HG02642 (cell line): ENCODE measurements around the gene XPR1.

Source experiments
- ATAC-seq: cut with Tn5 transposase; IDR thresholded peaks from one replicate; pipeline ENCODE4 v1.9.1; 2021; ENCODE audit warnings: mild to moderate bottlenecking; ENCODE audit not compliant: unreplicated experiment, poor library complexity

The XPR1 gene

DNA sequence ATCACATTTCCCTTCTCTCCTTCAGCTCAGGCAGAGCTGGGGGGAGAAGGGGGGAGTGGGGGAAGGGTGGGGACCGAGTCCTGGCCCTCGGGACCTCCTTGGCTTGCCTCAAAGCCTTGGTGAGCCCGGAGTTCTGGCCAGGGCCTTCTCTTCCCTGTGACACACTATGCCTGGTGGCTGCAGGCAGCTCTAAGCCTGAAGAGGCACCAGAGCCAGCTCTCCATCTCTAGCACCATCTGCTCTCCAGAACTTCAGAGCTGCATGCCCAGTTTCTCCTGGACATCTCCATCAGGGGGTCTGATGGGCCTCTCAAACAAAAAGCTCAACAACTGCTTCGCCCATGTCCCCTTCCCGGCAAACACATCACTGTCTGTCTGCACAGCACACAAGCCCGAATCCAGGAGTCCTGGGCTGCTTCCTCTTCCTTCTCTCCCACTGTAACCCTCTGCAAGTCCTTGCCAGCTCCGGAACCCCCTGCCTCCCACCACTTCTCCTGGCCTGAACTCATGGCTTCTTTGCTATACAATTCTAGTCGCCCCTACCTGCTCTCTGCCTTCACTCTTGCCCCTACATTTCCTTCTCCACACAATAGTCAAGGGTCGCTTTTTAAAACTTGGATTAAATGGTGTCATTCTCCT, 307.4 kb downstream of the XPR1 start:
- ATAC-seq, result no peak

DNA sequence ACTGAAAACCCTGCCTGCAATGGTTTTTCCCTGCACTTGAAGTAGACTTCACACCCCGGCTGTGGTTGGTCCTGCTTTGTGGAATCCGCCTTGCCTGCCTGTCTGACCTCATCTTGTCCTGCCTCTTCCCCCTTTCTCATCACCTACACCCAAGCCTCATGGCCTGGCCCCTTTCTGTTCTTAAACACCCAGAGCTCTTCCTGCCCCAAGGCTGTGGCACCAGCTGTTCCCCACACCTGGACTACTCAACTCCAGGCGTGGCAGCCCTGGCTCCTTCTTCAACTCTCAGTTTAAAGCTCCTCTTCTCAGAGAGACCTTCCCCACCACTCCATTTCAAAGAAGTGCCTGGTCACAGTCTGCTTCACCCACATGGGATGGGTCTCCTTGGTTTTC, 307.9 kb downstream of the XPR1 start:
- ATAC-seq, result no peak
